SU-DHL-6 (cell line): ENCODE data around the gene PXDC1.

ENCODE experiments used
- H2AFZ ChIP-seq: fragments of 200-600 bp; sonication (generic); 2 replicates; pipeline ENCODE4 v1.6.1; 2014; ENCODE audit warnings: low read depth, mild to moderate bottlenecking, moderate library complexity, mixed read lengths, antibody characterized with exemption, low read length; ENCODE audit not compliant: severe bottlenecking
- H3F3A ChIP-seq: fragments of 200-600 bp; shearing (Covaris generic); 2 replicates; pipeline ENCODE4 v1.6.0; 2016; ENCODE audit warnings: antibody characterized with exemption, mild to moderate bottlenecking; ENCODE audit not compliant: insufficient read depth
- H3K27ac ChIP-seq: fragments of 200-600 bp; sonication (generic); 2 replicates; pipeline ENCODE4 v1.5.1; 2016; ENCODE audit warnings: low read depth, mild to moderate bottlenecking, low read length, moderate library complexity, mixed read lengths
- H3K27me3 ChIP-seq: fragments of 200-600 bp; sonication (generic), shearing (Covaris generic); 2 replicates; pipeline ENCODE4 v1.6.0; 2014; ENCODE audit warnings: mild to moderate bottlenecking, low read length
- H3K36me3 ChIP-seq: fragments of 200-600 bp; sonication (generic); 2 replicates; pipeline ENCODE4 v1.6.1; 2014; ENCODE audit warnings: mild to moderate bottlenecking, low read length, mixed read lengths
- H3K4me2 ChIP-seq: fragments of 300-600, 200-600 bp; shearing (Covaris generic), sonication (generic); 2 replicates; pipeline ENCODE4 v1.6.0; 2014; ENCODE audit warnings: low read length, low read depth, mild to moderate bottlenecking; ENCODE audit not compliant: poor library complexity, severe bottlenecking
- H3K4me3 ChIP-seq: fragments of 200-600 bp; sonication (generic); 2 replicates; pipeline ENCODE4 v1.5.1; 2014; ENCODE audit warnings: antibody characterized with exemption, low read length, mild to moderate bottlenecking, mixed read lengths; ENCODE audit not compliant: insufficient read depth, poor library complexity, severe bottlenecking
- H3K79me2 ChIP-seq: fragments of 200-600 bp; sonication (generic); 2 replicates; pipeline ENCODE4 v1.6.1; 2014; ENCODE audit warnings: mild to moderate bottlenecking, low read length, moderate library complexity; ENCODE audit not compliant: insufficient read depth
- H3K9ac ChIP-seq: fragments of 200-600 bp; sonication (generic); 2 replicates; pipeline ENCODE4 v1.7.0; 2014; ENCODE audit warnings: mild to moderate bottlenecking, low read length
- H3K9me2 ChIP-seq: fragments of 200-600 bp; sonication (generic); replicated peaks from 2 replicates; pipeline ENCODE4 v1.6.1; 2014; ENCODE audit warnings: low read length; ENCODE audit not compliant: insufficient read depth
- H3K9me3 ChIP-seq: fragments of 200-600 bp; sonication (generic); 2 replicates; pipeline ENCODE4 v1.6.1; 2014; ENCODE audit warnings: low read length, mixed read lengths; ENCODE audit not compliant: insufficient read depth
- H4K20me1 ChIP-seq: fragments of 200-600 bp; sonication (generic); 2 replicates; pipeline ENCODE4 v1.6.1; 2014; ENCODE audit warnings: low read depth, mild to moderate bottlenecking, antibody characterized with exemption, low read length, moderate library complexity, mixed read lengths
- EZH2phosphoT487 ChIP-seq: fragments of 200-600 bp; sonication (generic), shearing (Covaris generic); conservative IDR thresholded peaks from 2 replicates; pipeline ENCODE4 v1.6.1; 2018; ENCODE audit warnings: mild to moderate bottlenecking, antibody characterized with exemption, low read length, moderate library complexity, mixed read lengths
- TF ChIP-seq, protein P1 (sequence below): fragments of 200-600 bp; sonication (generic); IDR thresholded peaks from one replicate; pipeline ENCODE4 v1.5.1; 2017; ENCODE audit warnings: antibody characterized with exemption, mild to moderate bottlenecking, low read length, moderate library complexity; ENCODE audit not compliant: insufficient read depth, poor library complexity, severe bottlenecking

PXDC1 gene

DNA sequence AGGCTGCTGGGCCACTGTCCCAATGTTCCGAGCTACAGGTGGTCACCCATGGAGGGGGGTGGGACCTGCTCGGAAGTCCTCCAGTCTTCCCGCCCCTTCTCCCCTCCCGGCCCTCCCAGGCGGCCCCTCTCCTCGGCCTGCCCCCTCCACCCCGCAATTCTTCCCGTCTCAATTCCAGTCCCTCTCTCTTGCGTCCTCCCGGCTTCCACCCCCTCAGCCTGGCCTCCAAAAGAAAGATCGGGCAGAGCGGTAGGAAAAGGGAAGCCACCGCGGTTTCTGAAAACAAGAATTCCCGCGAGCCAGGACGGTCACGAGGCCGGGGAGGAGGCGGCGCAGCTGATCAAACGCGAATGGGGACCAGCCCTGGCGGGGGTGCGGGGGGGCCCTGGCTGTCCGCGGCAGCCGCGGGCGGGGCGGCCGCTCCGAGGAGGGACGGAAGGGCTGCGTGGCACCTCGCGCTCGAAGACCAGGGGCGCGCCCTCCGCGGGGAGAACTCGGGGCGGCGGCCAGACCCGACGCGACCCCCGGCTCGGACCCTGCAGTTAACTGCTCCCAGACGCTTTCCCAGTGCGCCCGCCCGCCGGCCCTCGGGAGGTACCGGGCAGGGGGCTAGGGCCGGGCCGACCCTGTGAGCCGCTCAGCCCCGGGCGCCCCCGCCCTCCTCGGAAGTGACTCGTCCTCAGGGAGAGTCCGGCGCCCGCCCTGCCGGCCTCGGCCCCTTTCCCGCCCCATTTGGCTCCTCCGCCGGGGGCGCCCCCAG lies 1.0 kb downstream of the PXDC1 start:
- Histone ChIP-seq H3K9me2 (no peaks in the 10 kb centered on the region), H3K36me3 (no peaks in the 10 kb centered on the region), H3K4me2 (no peak overlapping the region), H3K4me3 (no peak overlapping the region), H3K9me3 (no peaks in the 10 kb centered on the region), H3K27me3 (no peaks in the 10 kb centered on the region), H3F3A (no peaks in the 10 kb centered on the region), H3K79me2 (no peaks in the 10 kb centered on the region), H3K9ac (no peak overlapping the region), H3K27ac (no peak overlapping the region), H2AFZ (no peak overlapping the region), H4K20me1 (no peaks in the 10 kb centered on the region)
- no peak for TF ChIP-seq EZH2phosphoT487

DNA sequence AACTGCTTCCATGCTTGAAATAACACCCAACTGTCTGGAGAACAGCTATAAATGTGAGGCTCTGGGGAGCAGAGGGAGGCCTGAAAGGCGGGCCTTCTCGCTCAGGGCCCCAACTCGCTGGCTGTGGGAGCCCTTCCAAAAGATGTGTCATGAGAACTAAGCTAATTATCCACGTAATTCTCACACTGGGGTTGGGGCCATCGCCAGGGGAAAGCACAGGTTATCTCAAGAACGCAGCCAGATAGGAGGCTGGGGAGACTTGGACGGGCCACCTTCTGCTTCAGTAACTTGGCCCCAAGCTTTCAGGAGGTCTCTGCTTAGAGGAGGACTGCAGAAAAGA lies 1.6 kb downstream of the PXDC1 start:
- Histone ChIP-seq H3K36me3 (no peaks in the 10 kb centered on the region), H3K27me3 (no peaks in the 10 kb centered on the region), H3K9ac (no peak overlapping the region), H2AFZ (no peak overlapping the region), H3K4me3 (no peak overlapping the region), H3K9me2 (no peaks in the 10 kb centered on the region), H3K9me3 (no peaks in the 10 kb centered on the region), H3K79me2 (no peaks in the 10 kb centered on the region), H3K27ac (no peak overlapping the region), H4K20me1 (no peaks in the 10 kb centered on the region), H3F3A (no peaks in the 10 kb centered on the region), H3K4me2 (no peak overlapping the region)
- TF ChIP-seq, protein P1, sequence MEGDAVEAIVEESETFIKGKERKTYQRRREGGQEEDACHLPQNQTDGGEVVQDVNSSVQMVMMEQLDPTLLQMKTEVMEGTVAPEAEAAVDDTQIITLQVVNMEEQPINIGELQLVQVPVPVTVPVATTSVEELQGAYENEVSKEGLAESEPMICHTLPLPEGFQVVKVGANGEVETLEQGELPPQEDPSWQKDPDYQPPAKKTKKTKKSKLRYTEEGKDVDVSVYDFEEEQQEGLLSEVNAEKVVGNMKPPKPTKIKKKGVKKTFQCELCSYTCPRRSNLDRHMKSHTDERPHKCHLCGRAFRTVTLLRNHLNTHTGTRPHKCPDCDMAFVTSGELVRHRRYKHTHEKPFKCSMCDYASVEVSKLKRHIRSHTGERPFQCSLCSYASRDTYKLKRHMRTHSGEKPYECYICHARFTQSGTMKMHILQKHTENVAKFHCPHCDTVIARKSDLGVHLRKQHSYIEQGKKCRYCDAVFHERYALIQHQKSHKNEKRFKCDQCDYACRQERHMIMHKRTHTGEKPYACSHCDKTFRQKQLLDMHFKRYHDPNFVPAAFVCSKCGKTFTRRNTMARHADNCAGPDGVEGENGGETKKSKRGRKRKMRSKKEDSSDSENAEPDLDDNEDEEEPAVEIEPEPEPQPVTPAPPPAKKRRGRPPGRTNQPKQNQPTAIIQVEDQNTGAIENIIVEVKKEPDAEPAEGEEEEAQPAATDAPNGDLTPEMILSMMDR, result no peak
- TF ChIP-seq EZH2phosphoT487, result no peak

DNA sequence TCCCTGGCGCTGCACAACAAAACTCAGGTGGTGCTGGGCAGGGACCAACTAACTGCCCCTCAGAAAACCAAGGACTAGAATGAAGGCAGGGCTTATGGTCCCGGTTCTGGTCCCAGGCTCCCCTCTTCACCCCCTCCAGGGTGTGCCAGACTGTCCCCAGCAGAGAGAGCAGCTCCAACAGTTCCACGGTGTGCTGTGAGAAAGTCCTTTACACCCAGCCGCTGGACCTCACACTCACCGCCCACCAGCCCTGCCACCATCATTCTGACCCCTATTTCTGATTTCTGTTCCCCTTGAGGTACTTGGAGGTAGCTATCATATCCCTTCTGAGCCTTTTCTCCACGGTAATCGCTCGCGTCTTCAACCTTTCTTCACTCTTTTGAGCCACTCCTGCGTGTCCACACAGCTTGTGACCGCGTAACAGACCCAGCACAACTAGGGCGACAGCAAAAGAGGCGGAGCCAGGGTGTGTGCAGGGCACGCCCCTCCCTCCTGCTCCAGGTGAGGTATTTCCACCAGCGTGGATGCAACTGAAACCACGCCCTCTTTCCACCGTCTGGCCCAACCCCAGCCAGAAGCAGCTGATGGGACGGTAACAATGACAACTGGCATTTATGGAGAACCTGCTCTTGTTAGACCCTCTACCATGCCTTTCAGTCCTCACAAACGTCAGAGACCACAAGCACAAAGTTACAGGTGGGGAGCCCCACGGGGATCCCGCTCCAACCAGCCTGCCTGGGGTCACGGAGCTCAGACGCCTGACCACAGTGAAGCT lies 2.3 kb downstream of the PXDC1 start:
- Histone ChIP-seq H3K4me2 (no peak overlapping the region), H3K9me2 (no peaks in the 10 kb centered on the region), H3K9me3 (no peaks in the 10 kb centered on the region), H2AFZ (no peak overlapping the region), H3K27me3 (no peaks in the 10 kb centered on the region), H3K9ac (no peak overlapping the region), H3F3A (no peaks in the 10 kb centered on the region), H4K20me1 (no peaks in the 10 kb centered on the region), H3K4me3 (no peak overlapping the region), H3K36me3 (no peaks in the 10 kb centered on the region), H3K79me2 (no peaks in the 10 kb centered on the region), H3K27ac (no peak overlapping the region)
- TF ChIP-seq EZH2phosphoT487, result no peak
- TF ChIP-seq, protein P1, result no peak
